A549 (cell line): ENCODE measurements around the gene VIT. TPM values are rescaled to one million over a fixed set of nuclear protein-coding genes. Genes with fewer than 3 reads are reported as not detected.

ENCODE experiments used
- ATAC-seq, 2 experiments: fragments of 200-7000 bp in 1 of 2; fragments of >200 bp in 1 of 2; cut with Nextera tagmentation in 1 of 2; cut with Tn5 transposase in 1 of 2; 3 replicates each; pipeline versions ENCODE4 v1.8.0 to v1.9.1; 2018 to 2020; ENCODE audit warnings: mild to moderate bottlenecking in 1 of 2, moderate library complexity in 1 of 2
- CTCF ChIA-PET: fragments of 300-600 bp; sonication (Branson Sonifier 250); formaldehyde crosslinking; extraction: SDS; loops from one replicate; lab custom pipeline; 2021; ENCODE audit warnings: antibody characterized with exemption, inconsistent platforms; lab: Yijun Ruan, JAX
- POLR2A ChIA-PET: fragments of 350-600 bp; formaldehyde crosslinking; extraction: SDS; loops from one replicate; lab custom pipeline; 2021; ENCODE audit warnings: antibody characterized with exemption, inconsistent platforms; lab: Yijun Ruan, JAX
- DNase-seq, 2 experiments: peaks; one replicate each; pipeline versions ENCODE4 v3.0.0 to v3.0.0-alpha.2; 2011 to 2016; ENCODE audit warnings: low read depth in 1 of 2, low spot score in 1 of 2
- FAIRE-seq: peaks from 2 replicates; lab custom pipeline; 2011; peaks lifted over from hg19 to GRCh38; lab: Jason Lieb, UNC
- H3K27ac ChIP-seq, 2 experiments: fragments of >200 bp; sonication (Bioruptor Twin); formaldehyde crosslinking; 3 replicates each; pipeline ENCODE4 v1.5.1; 2016 to 2017
- H3K4me1 ChIP-seq: fragments of >200 bp; sonication (Bioruptor Twin); formaldehyde crosslinking; 3 replicates; pipeline ENCODE4 v1.6.1; 2016
- H3K4me2 ChIP-seq: fragments of >200 bp; sonication (Bioruptor Twin); formaldehyde crosslinking; 3 replicates; pipeline ENCODE4 v1.6.1; 2016
- H3K4me3 ChIP-seq: fragments of >200 bp; sonication (Bioruptor Twin); formaldehyde crosslinking; 3 replicates; pipeline ENCODE4 v1.5.1; 2016
- H3K9me3 ChIP-seq: fragments of >200 bp; sonication (Bioruptor Twin); formaldehyde crosslinking; 3 replicates; pipeline ENCODE4 v1.6.1; 2016
- BCL3 ChIP-seq: fragments of >200 bp; sonication (Bioruptor Twin); formaldehyde crosslinking; IDR thresholded peaks from 3 replicates; pipeline ENCODE4 v1.6.1; 2016
- CBX2 ChIP-seq: fragments of 200-600 bp; sonication (generic); IDR thresholded peaks from 2 replicates; pipeline ENCODE4 v1.6.1; 2016; ENCODE audit warnings: low read depth, mild to moderate bottlenecking, borderline replicate concordance
- CEBPB ChIP-seq, 2 experiments: fragments of >200 bp in 1 of 2; sonication (Bioruptor Twin) in 1 of 2; formaldehyde crosslinking in 1 of 2; IDR thresholded peaks; 2 replicates each; pipeline ENCODE4 v1.6.1; 2012 to 2016
- CHD2 ChIP-seq: fragments of 150-350 bp; IDR thresholded peaks from 2 replicates; pipeline ENCODE4 v1.6.1; 2014; ENCODE audit warnings: low read length; ENCODE audit not compliant: partially characterized antibody
- EHMT2 ChIP-seq: fragments of 200-600 bp; sonication (generic); IDR thresholded peaks from 2 replicates; pipeline ENCODE4 v1.6.1; 2016; ENCODE audit warnings: antibody characterized with exemption, low read depth, mild to moderate bottlenecking, moderate library complexity
- ELK1 ChIP-seq: fragments of 150-350 bp; IDR thresholded peaks from 2 replicates; pipeline ENCODE4 v1.6.1; 2014; ENCODE audit warnings: low read depth, mild to moderate bottlenecking, low read length
- EP300 ChIP-seq, 2 experiments: fragments of >200 bp; sonication (Bioruptor Twin); formaldehyde crosslinking; IDR thresholded peaks; 2 replicates in 1 of 2; 3 replicates in 1 of 2; pipeline ENCODE4 v1.6.1; 2016 to 2017
- ESRRA ChIP-seq: fragments of 150-350 bp; IDR thresholded peaks from 2 replicates; pipeline ENCODE4 v1.6.1; 2014; ENCODE audit warnings: mild to moderate bottlenecking, low read length, borderline replicate concordance
- FOXS1 ChIP-seq: fragments of 250-450 bp; sonication (Bioruptor Pico); IDR thresholded peaks from 2 replicates; pipeline ENCODE4 v1.5.0; 2020; ENCODE audit warnings: mild to moderate bottlenecking, moderate library complexity
- GATA3 ChIP-seq: IDR thresholded peaks from 2 replicates; pipeline ENCODE4 v1.6.1; 2012; ENCODE audit warnings: borderline replicate concordance
- HES2 ChIP-seq: fragments of >200 bp; sonication (Bioruptor Twin); formaldehyde crosslinking; IDR thresholded peaks from 2 replicates; pipeline ENCODE4 v1.6.1; 2016
- HEYL ChIP-seq: fragments of 250-450 bp; sonication (Bioruptor Pico); IDR thresholded peaks from 2 replicates; pipeline ENCODE4 v1.8.0; 2021; ENCODE audit warnings: mild to moderate bottlenecking, moderate library complexity
- HMGXB4 ChIP-seq: fragments of 250-450 bp; sonication (Bioruptor Pico); IDR thresholded peaks from 2 replicates; pipeline ENCODE4 v1.5.0; 2021; ENCODE audit warnings: mild to moderate bottlenecking, moderate library complexity, borderline replicate concordance
- KDM1A ChIP-seq: fragments of 200-600 bp; sonication (generic); IDR thresholded peaks from 2 replicates; pipeline ENCODE4 v1.6.1; 2016; ENCODE audit warnings: low read depth, mild to moderate bottlenecking
- MAFK ChIP-seq: fragments of 450-650 bp; IDR thresholded peaks from 2 replicates; pipeline ENCODE4 v1.6.1; 2014; ENCODE audit not compliant: partially characterized antibody
- MYC ChIP-seq: IDR thresholded peaks from 2 replicates; pipeline ENCODE4 v1.6.1; 2012; ENCODE audit warnings: mild to moderate bottlenecking, inconsistent platforms, low read length, improper control_type of control experiment, borderline replicate concordance
- NFE2L2 ChIP-seq: fragments of 150-350 bp; conservative IDR thresholded peaks from 2 replicates; pipeline ENCODE4 v1.6.1; 2014; ENCODE audit warnings: low read length
- PHF8 ChIP-seq: fragments of 200-600 bp; sonication (generic); IDR thresholded peaks from 2 replicates; pipeline ENCODE4 v1.6.1; 2016; ENCODE audit warnings: low read depth, mild to moderate bottlenecking, antibody characterized with exemption, moderate library complexity, borderline replicate concordance
- POLR2A ChIP-seq: IDR thresholded peaks from 2 replicates; pipeline ENCODE4 v1.6.1; 2012; ENCODE audit warnings: mild to moderate bottlenecking, low read length
- RCOR1 ChIP-seq: fragments of 150-350 bp; IDR thresholded peaks from 2 replicates; pipeline ENCODE4 v1.6.1; 2014; ENCODE audit warnings: antibody characterized with exemption, low read length, low read depth
- SMC3 ChIP-seq: fragments of >200 bp; sonication (Bioruptor Twin); formaldehyde crosslinking; IDR thresholded peaks from 3 replicates; pipeline ENCODE4 v1.6.1; 2018; ENCODE audit warnings: inconsistent platforms
- SREBF2 ChIP-seq: fragments of 450-650 bp; IDR thresholded peaks from 2 replicates; pipeline ENCODE4 v1.6.1; 2014; ENCODE audit warnings: mild to moderate bottlenecking, moderate library complexity
- TP53 ChIP-seq: fragments of 250-450 bp; sonication (Bioruptor Pico); IDR thresholded peaks from 2 replicates; pipeline ENCODE4 v1.5.0; 2021; ENCODE audit warnings: mild to moderate bottlenecking, moderate library complexity
- ZC3H11A ChIP-seq: fragments of 450-650 bp; IDR thresholded peaks from 2 replicates; pipeline ENCODE4 v1.6.1; 2014; ENCODE audit warnings: antibody characterized with exemption, mild to moderate bottlenecking
- ZFP36 ChIP-seq: fragments of 450-650 bp; IDR thresholded peaks from 2 replicates; pipeline ENCODE4 v1.6.1; 2014; ENCODE audit warnings: borderline replicate concordance; ENCODE audit not compliant: partially characterized antibody
- WGBS: methylation state at CpG from one replicate; pipeline ENCODE4 v1.1.6; 2017; ENCODE audit errors: missing lambda C conversion rate; 5-methylcytosine and 5-hydroxymethylcytosine counted together
- polyA plus RNA-seq, 4 experiments: library from polyadenylated mRNA; depleted of rRNA in 3 of 4; stranded (reverse); fragments of >200 nt; fragmentation: RNase III in 1 of 4; extraction: RNeasy Plus Mini Kit Qiagen cat#74134 plus additional on column Dnase treatment in 1 of 4; gene quantifications; 2 replicates in 3 of 4; 3 replicates in 1 of 4; pipeline ENCODE4 v1.2.3, GENCODE V29; 2011 to 2017
- TF ChIP-seq, protein P1 (sequence below): IDR thresholded peaks from 2 replicates; pipeline ENCODE4 v1.6.1; 2012
- TF ChIP-seq, protein P2 (sequence below): fragments of 250-450 bp; sonication (Bioruptor Pico); IDR thresholded peaks from 2 replicates; pipeline ENCODE4 v1.5.0; 2020; ENCODE audit warnings: low read depth, mild to moderate bottlenecking, moderate library complexity
- TF ChIP-seq, protein P3 (sequence below): fragments of >200 bp; sonication (Bioruptor Twin); formaldehyde crosslinking; IDR thresholded peaks from 3 replicates; pipeline ENCODE4 v1.5.1; 2016

Gene VIT
- polyA plus RNA-seq, 2 of the 4 experiments (the other 2 are of a cell fraction), result not detected

DNA sequence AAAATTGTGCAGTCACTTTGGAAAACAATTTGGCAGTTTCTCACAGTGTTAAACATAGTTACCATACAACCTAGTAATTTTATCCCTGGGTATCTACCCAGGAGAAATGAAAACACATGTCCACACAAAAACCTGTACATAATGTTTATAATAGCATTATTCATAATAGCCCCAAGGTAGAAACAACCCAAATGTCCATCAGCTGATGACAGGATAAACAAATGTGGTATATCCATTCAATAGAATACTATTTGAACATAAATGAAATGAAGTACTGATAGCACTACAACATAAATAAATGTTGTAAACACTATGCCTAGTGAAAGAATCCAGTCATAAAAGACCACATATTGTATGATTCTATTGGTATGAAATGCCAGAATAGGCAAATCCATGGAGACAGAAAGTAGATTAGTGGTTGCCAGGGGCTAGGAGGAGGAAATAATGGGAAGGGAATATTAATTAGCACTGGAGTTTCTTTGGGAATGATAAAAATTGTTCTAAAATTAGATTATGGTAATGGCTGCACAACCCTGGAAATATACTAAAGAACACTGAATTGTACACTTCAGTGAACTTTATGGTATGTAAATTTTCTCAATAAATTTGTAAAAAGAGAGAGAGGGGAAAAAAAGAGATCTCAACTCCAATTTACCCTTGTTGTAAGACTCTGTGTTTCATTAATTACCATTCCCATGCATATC is 20.8 kb upstream of the VIT start (continued):
- TF ChIP-seq HMGXB4 (CRISPR knock-in tag) (no peak), TP53 (CRISPR knock-in tag) (no peak), RCOR1 (no peak)

GRCh38 chr2:36676364-36676763 is 20.1 kb upstream of the VIT start:
- no peak overlapping the region for H3K27ac ChIP-seq
- 22% methylated on average over 1 of the region's 1 CpG for WGBS
- no peaks in the 10 kb centered on the region for H3K4me1 ChIP-seq
- TF ChIP-seq ESRRA (no peak), KDM1A (no peak), SMC3 (no peak), HES2 (no peak), NFE2L2 (no peak), EHMT2 (no peak), ZC3H11A (no peak), BCL3 (no peak), POLR2A (no peak), SREBF2 (no peak), GATA3 (no peak), HEYL (CRISPR knock-in tag) (no peak), FOXS1 (CRISPR knock-in tag) (no peak), EP300 (IDR thresholded peaks at IDR 0.05) (no peak), CHD2 (no peak), ZFP36 (no peak)
- TF ChIP-seq, protein P1, sequence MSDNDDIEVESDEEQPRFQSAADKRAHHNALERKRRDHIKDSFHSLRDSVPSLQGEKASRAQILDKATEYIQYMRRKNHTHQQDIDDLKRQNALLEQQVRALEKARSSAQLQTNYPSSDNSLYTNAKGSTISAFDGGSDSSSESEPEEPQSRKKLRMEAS, result no peak
- TF ChIP-seq, protein P2, sequence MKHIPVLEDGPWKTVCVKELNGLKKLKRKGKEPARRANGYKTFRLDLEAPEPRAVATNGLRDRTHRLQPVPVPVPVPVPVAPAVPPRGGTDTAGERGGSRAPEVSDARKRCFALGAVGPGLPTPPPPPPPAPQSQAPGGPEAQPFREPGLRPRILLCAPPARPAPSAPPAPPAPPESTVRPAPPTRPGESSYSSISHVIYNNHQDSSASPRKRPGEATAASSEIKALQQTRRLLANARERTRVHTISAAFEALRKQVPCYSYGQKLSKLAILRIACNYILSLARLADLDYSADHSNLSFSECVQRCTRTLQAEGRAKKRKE (CRISPR knock-in tag), result no peak
- DNase-seq (no peak), FAIRE-seq (no peak), ATAC-seq (no peak)
- H3K4me3 ChIP-seq, result no peak overlapping the region
- CTCF ChIA-PET, result interaction anchor here (1.2 kb wide), 1 partner anchor 12 kb away, joined by 3 read pairs; no protein-coding TSS in a partner anchor
- no peak overlapping the region for H3K4me2 ChIP-seq
- peaks cover 6% of the 10 kb centered on the region; the same call in 2 of the 3 replicates for H3K9me3 ChIP-seq
- POLR2A ChIA-PET, result no interaction called here

- ChIA-PET CTCF (interaction anchor here (1.4 kb wide), 1 partner anchor 13 kb away, joined by 7 read pairs; no protein-coding TSS in a partner anchor), POLR2A (no interaction called here)
- Histone ChIP-seq H3K4me1 (no peaks in the 10 kb centered on the region), H3K27ac (no peak overlapping the region), H3K4me3 (no peak overlapping the region), H3K9me3 (peaks cover 6% of the 10 kb centered on the region; the same call in 2 of the 3 replicates), H3K4me2 (no peak overlapping the region)
- DNase-seq, result no peak
- no peak for ATAC-seq
- no peak for FAIRE-seq
- TF ChIP-seq, protein P3, sequence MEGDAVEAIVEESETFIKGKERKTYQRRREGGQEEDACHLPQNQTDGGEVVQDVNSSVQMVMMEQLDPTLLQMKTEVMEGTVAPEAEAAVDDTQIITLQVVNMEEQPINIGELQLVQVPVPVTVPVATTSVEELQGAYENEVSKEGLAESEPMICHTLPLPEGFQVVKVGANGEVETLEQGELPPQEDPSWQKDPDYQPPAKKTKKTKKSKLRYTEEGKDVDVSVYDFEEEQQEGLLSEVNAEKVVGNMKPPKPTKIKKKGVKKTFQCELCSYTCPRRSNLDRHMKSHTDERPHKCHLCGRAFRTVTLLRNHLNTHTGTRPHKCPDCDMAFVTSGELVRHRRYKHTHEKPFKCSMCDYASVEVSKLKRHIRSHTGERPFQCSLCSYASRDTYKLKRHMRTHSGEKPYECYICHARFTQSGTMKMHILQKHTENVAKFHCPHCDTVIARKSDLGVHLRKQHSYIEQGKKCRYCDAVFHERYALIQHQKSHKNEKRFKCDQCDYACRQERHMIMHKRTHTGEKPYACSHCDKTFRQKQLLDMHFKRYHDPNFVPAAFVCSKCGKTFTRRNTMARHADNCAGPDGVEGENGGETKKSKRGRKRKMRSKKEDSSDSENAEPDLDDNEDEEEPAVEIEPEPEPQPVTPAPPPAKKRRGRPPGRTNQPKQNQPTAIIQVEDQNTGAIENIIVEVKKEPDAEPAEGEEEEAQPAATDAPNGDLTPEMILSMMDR, result no peak
- TF ChIP-seq EP300 (IDR thresholded peaks at IDR 0.05) (no peak), HEYL (CRISPR knock-in tag) (no peak), ELK1 (no peak), MYC (no peak), MAFK (no peak), CEBPB (IDR thresholded peaks at IDR 0.05) (no peak), PHF8 (no peak), NFE2L2 (no peak), SMC3 (no peak), CBX2 (no peak)
- TF ChIP-seq, protein P2 (CRISPR knock-in tag), result no peak
These were observed 19.1 kb upstream of the VIT start for GRCh38 chr2:36677386-36677785.
